ENCODE results near the gene PRICKLE1. TPM values are rescaled to one million over a fixed set of nuclear protein-coding genes. Genes with fewer than 3 reads are reported as not detected.

The PRICKLE1 gene
- total and polyA plus RNA-seq, 2 of the 13 experiments (the other 11 are each of a cell fraction or from before 2014, with no cell fraction given) = not detected

DNA sequence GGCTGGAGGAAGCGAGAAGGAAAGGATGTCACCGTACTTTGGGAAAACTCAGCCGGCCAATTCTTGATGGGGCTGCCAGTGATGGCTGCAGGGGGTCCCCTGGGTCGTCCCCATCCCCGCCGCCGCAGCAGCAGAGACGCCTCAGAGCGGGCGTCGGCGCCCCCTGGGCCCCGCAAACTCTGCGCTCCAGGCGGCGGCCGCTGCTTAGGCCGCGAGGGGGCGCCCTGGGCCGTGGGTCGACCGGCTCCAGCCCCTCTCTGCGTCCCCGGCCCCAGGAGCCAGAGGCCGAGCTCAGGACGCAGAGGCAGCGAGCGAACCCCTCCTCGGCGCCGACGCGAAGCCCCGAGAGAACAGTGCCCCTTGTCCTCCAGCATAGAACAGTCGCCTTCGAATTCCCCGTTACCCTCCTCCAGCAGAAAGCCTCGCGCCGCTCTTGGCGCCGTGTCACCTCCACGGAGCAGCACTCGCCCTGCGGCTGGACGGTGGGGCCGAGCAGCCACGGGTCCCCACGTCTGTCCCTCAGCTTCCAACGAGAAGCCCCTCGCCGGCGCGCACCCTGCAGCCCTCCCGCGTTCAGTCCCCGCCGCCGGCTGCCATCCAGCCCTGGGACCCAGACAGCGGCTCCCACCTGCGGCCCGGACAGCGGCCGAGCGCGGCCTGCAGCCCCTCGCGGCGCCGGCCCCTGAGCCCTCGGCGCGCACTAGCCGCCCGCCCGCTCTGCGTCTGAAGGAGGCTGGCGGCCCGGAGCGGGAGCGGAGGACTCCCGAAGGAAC lies 106.6 kb downstream of the PRICKLE1 start (continued):
- TF ChIP-seq MAFK (conservative IDR thresholded peaks at IDR 0.05 in 1 of 2, IDR thresholded peaks at IDR 0.05 in 1 of 2; ENCODE audit: low read length in 2 of 2) (no peak), DMAP1 (CRISPR knock-in tag; IDR thresholded peaks at IDR 0.05) (no peak), SCMH1 (CRISPR knock-in tag; IDR thresholded peaks at IDR 0.05; ENCODE audit: borderline replicate concordance) (no peak), ZNF841 (CRISPR knock-in tag; IDR thresholded peaks at IDR 0.05; ENCODE audit: borderline replicate concordance) (no peak), ZNF598 (CRISPR knock-in tag; IDR thresholded peaks at IDR 0.05; ENCODE audit: borderline replicate concordance) (no peak), ZNF414 (CRISPR knock-in tag; IDR thresholded peaks at IDR 0.05) (no peak), NR2F6 (IDR thresholded peaks at IDR 0.05) (no peak), NR2F6 (CRISPR knock-in tag; IDR thresholded peaks at IDR 0.05) (no peak), ZNF256 (CRISPR knock-in tag; conservative IDR thresholded peaks at IDR 0.05) (no peak), ZNF746 (CRISPR knock-in tag; IDR thresholded peaks at IDR 0.05) (no peak; the same call in 1 of the 2 replicates), WIZ (CRISPR knock-in tag; IDR thresholded peaks at IDR 0.05) (no peak), PRPF4 (IDR thresholded peaks at IDR 0.05; ENCODE audit: low read depth, low read length, poor library complexity, severe bottlenecking) (no peak), PHF5A (CRISPR knock-in tag; IDR thresholded peaks at IDR 0.05; ENCODE audit: low read depth, unreplicated experiment) (no peak), ZNF337 (CRISPR knock-in tag; IDR thresholded peaks at IDR 0.05; ENCODE audit: borderline replicate concordance, low read depth) (no peak), MIXL1 (CRISPR knock-in tag; IDR thresholded peaks at IDR 0.05) (no peak), ZBTB44 (CRISPR knock-in tag; IDR thresholded peaks at IDR 0.05) (no peak), CREBL2 (CRISPR knock-in tag; IDR thresholded peaks at IDR 0.05; ENCODE audit: borderline replicate concordance) (no peak; the same call in 1 of the 2 replicates), ZNF234 (CRISPR knock-in tag; conservative IDR thresholded peaks at IDR 0.05) (no peak)
- TF ChIP-seq, protein P1, sequence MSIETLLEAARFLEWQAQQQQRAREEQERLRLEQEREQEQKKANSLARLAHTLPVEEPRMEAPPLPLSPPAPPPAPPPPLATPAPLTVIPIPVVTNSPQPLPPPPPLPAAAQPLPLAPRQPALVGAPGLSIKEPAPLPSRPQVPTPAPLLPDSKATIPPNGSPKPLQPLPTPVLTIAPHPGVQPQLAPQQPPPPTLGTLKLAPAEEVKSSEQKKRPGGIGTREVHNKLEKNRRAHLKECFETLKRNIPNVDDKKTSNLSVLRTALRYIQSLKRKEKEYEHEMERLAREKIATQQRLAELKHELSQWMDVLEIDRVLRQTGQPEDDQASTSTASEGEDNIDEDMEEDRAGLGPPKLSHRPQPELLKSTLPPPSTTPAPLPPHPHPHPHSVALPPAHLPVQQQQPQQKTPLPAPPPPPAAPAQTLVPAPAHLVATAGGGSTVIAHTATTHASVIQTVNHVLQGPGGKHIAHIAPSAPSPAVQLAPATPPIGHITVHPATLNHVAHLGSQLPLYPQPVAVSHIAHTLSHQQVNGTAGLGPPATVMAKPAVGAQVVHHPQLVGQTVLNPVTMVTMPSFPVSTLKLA (IDR thresholded peaks at IDR 0.05) = no peak
- TF ChIP-seq, protein P2, sequence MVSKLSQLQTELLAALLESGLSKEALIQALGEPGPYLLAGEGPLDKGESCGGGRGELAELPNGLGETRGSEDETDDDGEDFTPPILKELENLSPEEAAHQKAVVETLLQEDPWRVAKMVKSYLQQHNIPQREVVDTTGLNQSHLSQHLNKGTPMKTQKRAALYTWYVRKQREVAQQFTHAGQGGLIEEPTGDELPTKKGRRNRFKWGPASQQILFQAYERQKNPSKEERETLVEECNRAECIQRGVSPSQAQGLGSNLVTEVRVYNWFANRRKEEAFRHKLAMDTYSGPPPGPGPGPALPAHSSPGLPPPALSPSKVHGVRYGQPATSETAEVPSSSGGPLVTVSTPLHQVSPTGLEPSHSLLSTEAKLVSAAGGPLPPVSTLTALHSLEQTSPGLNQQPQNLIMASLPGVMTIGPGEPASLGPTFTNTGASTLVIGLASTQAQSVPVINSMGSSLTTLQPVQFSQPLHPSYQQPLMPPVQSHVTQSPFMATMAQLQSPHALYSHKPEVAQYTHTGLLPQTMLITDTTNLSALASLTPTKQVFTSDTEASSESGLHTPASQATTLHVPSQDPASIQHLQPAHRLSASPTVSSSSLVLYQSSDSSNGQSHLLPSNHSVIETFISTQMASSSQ (IDR thresholded peaks at IDR 0.05; ENCODE audit: low read depth) = no peak
- TF ChIP-seq, protein P2 (CRISPR knock-in tag; IDR thresholded peaks at IDR 0.05; ENCODE audit: borderline replicate concordance) = no peak
- TF ChIP-seq, protein P3, sequence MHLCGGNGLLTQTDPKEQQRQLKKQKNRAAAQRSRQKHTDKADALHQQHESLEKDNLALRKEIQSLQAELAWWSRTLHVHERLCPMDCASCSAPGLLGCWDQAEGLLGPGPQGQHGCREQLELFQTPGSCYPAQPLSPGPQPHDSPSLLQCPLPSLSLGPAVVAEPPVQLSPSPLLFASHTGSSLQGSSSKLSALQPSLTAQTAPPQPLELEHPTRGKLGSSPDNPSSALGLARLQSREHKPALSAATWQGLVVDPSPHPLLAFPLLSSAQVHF (CRISPR knock-in tag; IDR thresholded peaks at IDR 0.05) = no peak
